GM19468 (cell line): ENCODE measurements around the gene CADPS2.

Experiments used
- ATAC-seq: cut with Tn5 transposase; IDR thresholded peaks from one replicate; pipeline ENCODE4 v1.9.1; 2021; ENCODE audit warnings: mild to moderate bottlenecking, moderate library complexity, moderate number of reproducible peaks; ENCODE audit not compliant: unreplicated experiment; ENCODE audit errors: extremely low read depth

The CADPS2 gene

DNA sequence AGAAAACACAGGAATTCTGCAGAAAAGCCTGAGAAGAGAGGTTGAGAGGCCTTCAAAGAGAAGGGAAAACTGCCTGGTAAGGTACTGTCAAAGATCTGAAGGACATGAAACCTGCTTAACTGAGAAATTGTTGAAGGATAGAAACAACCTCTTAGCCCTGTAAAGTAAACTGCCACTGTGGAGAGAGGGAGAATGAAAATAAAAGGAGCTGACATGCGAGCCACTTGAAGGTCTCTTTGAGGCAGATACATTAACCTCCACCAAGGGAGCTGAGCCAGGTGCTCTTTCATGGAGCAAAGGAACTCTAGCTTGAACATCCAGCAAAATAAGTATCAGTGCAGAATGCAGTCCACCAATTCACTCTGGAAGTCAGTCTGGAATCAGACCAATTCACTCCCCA lies 472.9 kb downstream of the CADPS2 start:
- no peak for ATAC-seq

DNA sequence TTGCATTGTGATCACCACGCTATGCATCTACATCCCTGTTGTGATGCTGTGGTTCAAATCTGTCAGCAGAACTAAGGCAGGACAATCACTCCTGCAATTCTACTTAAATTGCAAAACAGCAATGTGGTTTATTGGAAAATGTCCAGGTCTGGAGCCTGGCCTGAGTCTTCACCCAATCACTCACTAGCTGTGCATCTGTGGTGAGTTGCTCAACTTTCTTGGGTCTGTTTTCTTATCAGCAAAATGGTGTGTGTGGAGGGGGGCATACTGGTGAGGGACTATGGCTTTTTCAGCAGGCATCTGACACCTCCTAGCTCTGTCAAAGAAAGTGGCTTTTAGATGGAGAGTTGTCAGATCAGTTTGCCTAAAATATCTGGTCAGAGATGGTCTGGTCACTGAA lies 473.4 kb downstream of the CADPS2 start:
- no peak for ATAC-seq

DNA sequence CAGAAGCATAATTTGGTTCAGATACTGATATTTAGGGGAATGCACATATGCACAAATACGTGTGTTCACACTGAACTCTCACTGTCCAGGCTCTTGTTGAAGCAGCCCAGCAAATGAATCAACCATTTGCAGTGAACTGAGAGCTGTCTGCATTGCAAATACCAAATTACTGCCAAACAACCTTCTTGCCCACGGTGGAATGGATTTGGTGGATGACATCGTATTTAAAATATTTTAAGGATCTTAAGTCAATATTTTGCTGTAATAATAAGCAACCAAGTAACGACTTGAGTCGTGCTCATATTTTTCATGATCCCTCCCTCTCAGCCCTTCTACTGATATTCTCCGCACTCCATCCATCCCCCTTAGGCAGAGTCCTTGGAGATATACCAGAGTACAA lies 473.8 kb downstream of the CADPS2 start:
- no peak for ATAC-seq

DNA sequence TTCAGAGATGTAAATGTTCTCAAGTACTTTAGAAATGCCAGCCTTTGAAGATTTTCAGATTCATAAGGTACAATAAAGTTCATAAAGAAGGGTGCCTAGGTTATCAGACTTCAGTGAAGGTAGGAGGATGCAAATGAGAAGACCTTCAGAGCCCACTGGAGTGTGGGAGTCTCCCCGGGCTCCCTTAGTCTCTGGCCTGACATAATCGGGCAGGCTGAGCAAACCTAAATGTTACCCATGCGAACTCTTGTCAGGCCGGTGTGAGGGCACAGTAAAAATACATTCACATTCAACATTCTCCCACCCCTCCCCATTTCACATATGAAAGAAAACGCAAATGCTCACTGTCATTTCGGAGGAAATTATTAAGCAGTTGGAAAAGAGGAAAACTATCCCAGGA lies 479.1 kb downstream of the CADPS2 start:
- ATAC-seq, result no peak

- no peak for ATAC-seq
Observed at GRCh38 chr7:122403113-122403512, 483.1 kb downstream of the CADPS2 start.

- no peak for ATAC-seq
Observed at GRCh38 chr7:122402235-122402634, 484.0 kb downstream of the CADPS2 start.

GRCh38 chr7:122397381-122397780 lies 488.9 kb downstream of the CADPS2 start:
- no peak for ATAC-seq

- ATAC-seq, result no peak
Observed at GRCh38 chr7:122394512-122394911, 491.7 kb downstream of the CADPS2 start.

DNA sequence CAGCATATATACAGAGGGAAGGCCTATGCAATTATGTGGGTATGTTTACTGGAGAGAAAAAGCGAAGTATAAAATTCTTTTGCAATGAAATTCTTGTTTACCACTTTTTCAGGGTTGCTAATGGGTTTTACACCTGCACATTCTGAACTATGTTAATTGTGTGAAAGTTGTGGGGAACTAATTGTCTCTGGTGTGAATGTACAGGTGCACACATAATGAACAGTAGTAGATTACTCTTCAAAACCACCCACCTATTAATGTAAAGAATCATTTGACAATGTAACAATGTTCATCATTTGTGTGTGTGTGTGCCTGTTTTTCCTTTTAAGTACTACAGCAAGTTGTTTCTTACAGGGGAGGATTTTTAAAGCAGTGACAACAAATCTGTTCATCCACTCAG lies 501.7 kb downstream of the CADPS2 start:
- ATAC-seq, result no peak

GRCh38 chr7:122383934-122384333 lies 502.3 kb downstream of the CADPS2 start:
- ATAC-seq, result peak; percentile 56

GRCh38 chr7:122380992-122381391 lies 505.3 kb downstream of the CADPS2 start:
- ATAC-seq, result no peak

GRCh38 chr7:122379491-122379890 lies 506.8 kb downstream of the CADPS2 start:
- no peak for ATAC-seq

GRCh38 chr7:122369756-122370155 lies 516.5 kb downstream of the CADPS2 start:
- ATAC-seq, result no peak

GRCh38 chr7:122364761-122365280 lies 521.4 kb downstream of the CADPS2 start:
- no peak for ATAC-seq

GRCh38 chr7:122363144-122363543 lies 523.1 kb downstream of the CADPS2 start:
- no peak for ATAC-seq

DNA sequence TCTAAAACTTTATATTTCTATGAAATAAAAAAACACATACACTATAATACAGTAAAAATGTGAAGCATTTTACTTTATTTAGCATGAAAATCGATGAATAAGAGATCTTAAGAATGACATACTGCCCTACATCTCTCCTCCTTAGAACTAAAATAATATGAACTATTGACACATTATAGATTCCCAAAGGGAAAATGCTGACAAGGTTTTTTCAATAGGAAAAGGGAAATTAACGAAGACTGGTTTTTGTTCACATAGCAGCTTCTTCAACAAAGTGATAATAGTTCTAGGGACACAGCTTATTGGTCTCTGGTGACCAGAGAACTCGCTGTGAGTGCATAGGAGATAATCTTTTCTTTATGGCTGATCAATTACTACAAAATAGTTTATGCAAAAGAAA lies 523.8 kb downstream of the CADPS2 start:
- ATAC-seq, result no peak

DNA sequence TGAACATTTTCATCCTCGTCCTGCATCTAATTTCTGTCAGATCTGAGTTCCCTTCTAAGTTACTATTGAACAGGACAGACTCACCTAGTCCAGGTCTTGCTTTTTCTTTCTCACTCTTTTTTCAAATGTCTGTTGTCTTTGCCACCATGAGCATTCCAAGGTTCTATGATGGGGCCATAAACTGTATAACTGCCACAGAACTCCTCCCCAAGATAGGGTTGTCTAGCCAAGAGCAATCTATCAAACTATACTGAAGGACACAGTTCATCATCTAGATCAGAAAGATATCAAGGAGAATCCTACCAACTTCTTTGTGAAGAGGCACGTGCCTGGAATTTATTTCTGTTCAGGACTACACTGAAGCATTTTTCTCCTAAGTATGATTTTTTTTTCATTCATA lies 531.6 kb downstream of the CADPS2 start:
- ATAC-seq, result no peak

- ATAC-seq, result no peak
Observed at GRCh38 chr7:122352454-122352853, 533.8 kb downstream of the CADPS2 start.

DNA sequence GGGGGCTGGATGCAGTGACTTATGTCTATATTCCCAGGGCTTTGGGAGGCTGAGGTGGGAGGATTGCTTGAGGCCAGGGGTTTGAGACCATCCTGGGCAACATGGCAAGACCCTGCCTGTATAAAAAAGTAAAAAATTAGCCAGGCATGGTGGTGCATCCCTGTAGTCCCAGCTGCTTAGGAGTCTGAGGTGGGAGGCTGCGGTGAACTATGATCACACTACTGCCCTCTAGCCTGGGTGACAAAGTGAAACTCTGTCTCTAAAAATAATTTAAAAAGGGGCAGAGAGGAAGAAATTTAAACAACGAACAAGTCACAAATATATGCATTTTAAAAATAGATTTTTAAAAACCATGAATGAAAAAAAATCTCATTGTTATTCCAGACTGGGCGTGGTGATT lies 535.6 kb downstream of the CADPS2 start:
- no peak for ATAC-seq

- no peak for ATAC-seq
Observed at GRCh38 chr7:122344303-122344620, 542.0 kb downstream of the CADPS2 start.

- no peak for ATAC-seq
Observed at GRCh38 chr7:122343601-122344302, 542.5 kb downstream of the CADPS2 start.

- no peak for ATAC-seq
Observed at GRCh38 chr7:122340427-122340826, 545.8 kb downstream of the CADPS2 start.
